ENCODE results near the gene ITPR1.

DNA sequence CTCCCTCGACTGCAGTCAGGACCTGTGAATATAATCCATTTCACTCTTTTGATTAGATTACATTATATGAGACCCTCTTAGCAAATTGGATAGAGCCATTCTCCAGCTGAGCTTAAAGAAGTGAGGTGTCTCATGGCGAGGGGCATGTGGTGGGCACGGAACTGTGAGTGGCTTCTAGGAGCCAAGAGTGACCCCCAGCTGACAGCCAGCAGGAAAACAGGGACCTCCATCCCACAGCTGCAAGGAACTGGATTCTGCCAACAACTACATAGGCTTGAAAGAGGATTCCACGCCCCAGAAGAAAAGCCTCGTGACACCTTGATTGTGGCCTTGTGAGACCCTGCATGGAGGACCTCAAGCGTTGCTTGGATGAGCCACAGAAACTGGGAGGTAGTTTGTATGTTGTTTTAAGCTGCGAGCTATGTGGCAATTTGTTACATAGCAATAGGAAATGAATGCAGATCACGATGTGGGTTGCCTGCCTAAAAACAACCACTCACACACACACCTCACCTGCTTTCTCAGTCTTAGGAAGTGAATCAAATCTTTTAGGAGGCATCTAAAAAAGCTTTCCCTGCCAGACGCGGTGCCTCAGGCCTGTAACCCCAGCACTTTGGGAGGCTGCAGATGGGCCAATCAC, 401.9 kb downstream of the ITPR1 start:
- TF ChIP-seq REST (IDR thresholded peaks at IDR 0.05; ENCODE audit: insufficient read depth in 1 of 2, low read depth in 2 of 2, low read length in 2 of 2) (no peak), TAF1 (IDR thresholded peaks at IDR 0.05; ENCODE audit: borderline replicate concordance, insufficient read depth, low read length) (no peak), POLR2AphosphoS5 (IDR thresholded peaks at IDR 0.05; ENCODE audit: low read depth, low read length) (no peak), SIN3A (IDR thresholded peaks at IDR 0.05; ENCODE audit: borderline replicate concordance, insufficient read depth, low read length) (no peak), FOXP2 (optimal IDR thresholded peaks at IDR 0.05; ENCODE audit: borderline replicate concordance, extremely low read depth, extremely low read length, insufficient read depth) (no peak)

Measured in PFSK-1 (cell line).